Activated CD4-positive, alpha-beta T cell treated with anti-CD3 and anti-CD28 coated beads for 36 hours (primary cell): ENCODE measurements around the gene PNPLA6. TPM values are rescaled to one million over a fixed set of nuclear protein-coding genes. Genes with fewer than 3 reads are reported as not detected.

ENCODE experiments used
- ATAC-seq: fragments of 200-7000 bp; cut with Tn5 transposase; one replicate; pipeline ENCODE4 v1.10.0; 2021; ENCODE audit warnings: mild to moderate bottlenecking, moderate library complexity
- CTCF ChIA-PET: fragments of 350-600 bp; sonication (Branson Sonifier 250); formaldehyde crosslinking; loops from one replicate; lab custom pipeline; 2021; ENCODE audit warnings: antibody characterized with exemption; lab: Charles Lee
- POLR2A ChIA-PET: fragments of 350-600 bp; sonication (Branson Sonifier 250); formaldehyde crosslinking; loops from one replicate; lab custom pipeline; 2021; ENCODE audit warnings: antibody characterized with exemption, inconsistent platforms; lab: Charles Lee
- DNase-seq: peaks from one replicate; pipeline ENCODE4 v3.0.0-alpha.2; 2020
- H3K27ac Mint-ChIP-seq: one replicate; pipeline ENCODE4 v1.8.0; 2021; ENCODE audit warnings: mixed read lengths
- H3K27me3 Mint-ChIP-seq: one replicate; pipeline ENCODE4 v1.8.0; 2021; ENCODE audit warnings: mixed read lengths
- H3K36me3 Mint-ChIP-seq: one replicate; pipeline ENCODE4 v1.8.0; 2021; ENCODE audit warnings: low read depth, mixed read lengths
- H3K4me1 Mint-ChIP-seq: one replicate; pipeline ENCODE4 v1.8.0; 2021; ENCODE audit warnings: mixed read lengths
- H3K4me3 Mint-ChIP-seq: one replicate; pipeline ENCODE4 v1.8.0; 2021; ENCODE audit warnings: mild to moderate bottlenecking, moderate library complexity, mixed read lengths
- H3K9me3 Mint-ChIP-seq: one replicate; pipeline ENCODE4 v1.8.0; 2021; ENCODE audit warnings: low read depth, mixed read lengths
- intact Hi-C, 2 experiments: fragments of 100-400 bp; cut with DNase I in 1 of 2; cut with micrococcal nuclease in 1 of 2; formaldehyde crosslinking; loops; one replicate each; pipeline versions ENCODE4 v1.14.2 to v1.15.1; 2022 to 2024; cut with DNase I, micrococcal nuclease
- total RNA-seq, 2 experiments: library from RNA; stranded (reverse); gene quantifications; one replicate each; pipeline ENCODE4 v1.2.3, GENCODE V29; 2021

Gene PNPLA6
- total RNA-seq, 2 experiments from 2014 or later = 82.2 to 108 TPM

GRCh38 chr19:7524992-7525739 lies 10.4 kb upstream of the PNPLA6 start:
- Mint-ChIP-seq H3K4me1 (peaks cover 11% of the 10 kb centered on the region), H3K27ac (no peak overlapping the region), H3K27me3 (no peaks in the 10 kb centered on the region), H3K4me3 (no peak overlapping the region), H3K9me3 (no peaks in the 10 kb centered on the region), H3K36me3 (peaks cover 5% of the 10 kb centered on the region)
- CTCF ChIA-PET = interaction anchor here (0.6 kb wide), 1 partner anchor 347 kb away, joined by 7 read pairs; no protein-coding TSS in a partner anchor
- intact Hi-C loops = no loop called here
- ATAC-seq (no peak), DNase-seq (no peak)
- POLR2A ChIA-PET = interaction anchor here (0.6 kb wide), 1 partner anchor 423 kb away, joined by 3 read pairs; no protein-coding TSS in a partner anchor

- no peak overlapping the region for H3K4me3 Mint-ChIP-seq
- POLR2A ChIA-PET = no interaction called here
- no peak for DNase-seq
- H3K27ac Mint-ChIP-seq = no peak overlapping the region
- ATAC-seq = no peak
- H3K4me1 Mint-ChIP-seq = peaks cover 11% of the 10 kb centered on the region
- H3K9me3 Mint-ChIP-seq = no peaks in the 10 kb centered on the region
- intact Hi-C loops = no loop called here
- H3K27me3 Mint-ChIP-seq = no peaks in the 10 kb centered on the region
- CTCF ChIA-PET = interaction anchor here (0.6 to 0.7 kb wide), 2 partner anchors 181 to 346 kb away, joined by 4 to 7 read pairs; no protein-coding TSS in a partner anchor
- peaks cover 8% of the 10 kb centered on the region for H3K36me3 Mint-ChIP-seq
These were observed 9.2 kb upstream of the PNPLA6 start for GRCh38 chr19:7526059-7526929.

GRCh38 chr19:7527516-7528191 lies 7.9 kb upstream of the PNPLA6 start:
- ChIA-PET CTCF (no interaction called here), POLR2A (no interaction called here)
- no peak for ATAC-seq
- Mint-ChIP-seq H3K4me1 (peaks cover 3% of the 10 kb centered on the region), H3K27me3 (no peaks in the 10 kb centered on the region), H3K27ac (no peak overlapping the region), H3K36me3 (peaks cover 10% of the 10 kb centered on the region), H3K4me3 (no peak overlapping the region), H3K9me3 (no peaks in the 10 kb centered on the region)
- no peak for DNase-seq
- intact Hi-C loops = no loop called here

- POLR2A ChIA-PET = no interaction called here
These were observed 7.4 kb upstream of the PNPLA6 start for GRCh38 chr19:7528192-7528519.

GRCh38 chr19:7528522-7529245 lies 6.8 kb upstream of the PNPLA6 start:
- ChIA-PET CTCF (no interaction called here), POLR2A (no interaction called here)
- no peaks in the 10 kb centered on the region for H3K27me3 Mint-ChIP-seq
- H3K36me3 Mint-ChIP-seq = peaks cover 10% of the 10 kb centered on the region
- H3K27ac Mint-ChIP-seq = no peak overlapping the region
- no peaks in the 10 kb centered on the region for H3K9me3 Mint-ChIP-seq
- ATAC-seq = no peak
- intact Hi-C loops = no loop called here
- peaks cover 5% of the 10 kb centered on the region for H3K4me1 Mint-ChIP-seq
- DNase-seq = no peak
- no peak overlapping the region for H3K4me3 Mint-ChIP-seq

More at GRCh38 chr19:7528192-7528519, 7.4 kb upstream of the PNPLA6 start:
- no peak overlapping the region for H3K4me3 Mint-ChIP-seq
- H3K36me3 Mint-ChIP-seq = peaks cover 10% of the 10 kb centered on the region
- H3K9me3 Mint-ChIP-seq = no peaks in the 10 kb centered on the region
- CTCF ChIA-PET = no interaction called here
- peaks cover 6% of the 10 kb centered on the region for H3K4me1 Mint-ChIP-seq
- ATAC-seq (no peak), DNase-seq (no peak)
- H3K27me3 Mint-ChIP-seq = no peaks in the 10 kb centered on the region
- no peak overlapping the region for H3K27ac Mint-ChIP-seq
- intact Hi-C loops = no loop called here

- Mint-ChIP-seq H3K27ac (no peak overlapping the region), H3K4me3 (no peak overlapping the region), H3K36me3 (peaks cover 10% of the 10 kb centered on the region), H3K27me3 (no peaks in the 10 kb centered on the region), H3K9me3 (no peaks in the 10 kb centered on the region), H3K4me1 (peaks cover 8% of the 10 kb centered on the region)
- ATAC-seq (no peak), DNase-seq (no peak)
- ChIA-PET POLR2A (no interaction called here), CTCF (no interaction called here)
- intact Hi-C loops = no loop called here
These were observed 6.3 kb upstream of the PNPLA6 start for GRCh38 chr19:7529246-7529600.

- Mint-ChIP-seq H3K27ac (no peak overlapping the region), H3K27me3 (no peaks in the 10 kb centered on the region), H3K4me1 (peaks cover 9% of the 10 kb centered on the region), H3K36me3 (peaks cover 10% of the 10 kb centered on the region), H3K9me3 (no peaks in the 10 kb centered on the region), H3K4me3 (no peak overlapping the region)
- intact Hi-C loops = loop anchor here (10.0 kb wide), 2 partner anchors 175 to 1165 kb away; partner anchors contain the start of gene CLPP (in 1 of the 2)
- no peak for ATAC-seq
- no peak for DNase-seq
- ChIA-PET CTCF (no interaction called here), POLR2A (interaction anchor here (0.7 kb wide), 1 partner anchor 587 kb away, joined by 5 read pairs; no protein-coding TSS in a partner anchor)
These were observed 5.7 kb upstream of the PNPLA6 start for GRCh38 chr19:7529610-7530490.

GRCh38 chr19:7533281-7533885 lies 2.1 kb upstream of the PNPLA6 start:
- DNase-seq = no peak
- H3K4me3 Mint-ChIP-seq = peak overlapping the region; percentile 91
- ChIA-PET POLR2A (no interaction called here), CTCF (interaction anchor here (0.9 to 1.2 kb wide), 2 partner anchors 36 to 183 kb away, joined by 3 to 4 read pairs; a partner anchor contains a TSS)
- peak overlapping the region; percentile 67 for H3K27ac Mint-ChIP-seq
- peaks cover 20% of the 10 kb centered on the region for H3K4me1 Mint-ChIP-seq
- no peaks in the 10 kb centered on the region for H3K27me3 Mint-ChIP-seq
- intact Hi-C loops = loop anchor here (10.0 kb wide), 2 partner anchors 179 to 1169 kb away; partner anchors contain the start of gene CLPP (in 1 of the 2)
- H3K36me3 Mint-ChIP-seq = peaks cover 10% of the 10 kb centered on the region
- no peak for ATAC-seq
- no peaks in the 10 kb centered on the region for H3K9me3 Mint-ChIP-seq

- intact Hi-C loops = loop anchor here (1.0 to 10.0 kb wide), 7 partner anchors 12 to 1169 kb away; partner anchors contain the start of genes MCOLN1 (in 2 of the 2), CLPP (in 1 of the 2) and GPR108 (in 1 of the 2)
- peaks cover 10% of the 10 kb centered on the region for H3K36me3 Mint-ChIP-seq
- peaks cover 20% of the 10 kb centered on the region for H3K4me1 Mint-ChIP-seq
- DNase-seq = peak; percentile 91
- no peaks in the 10 kb centered on the region for H3K9me3 Mint-ChIP-seq
- peak; percentile 49 for ATAC-seq
- POLR2A ChIA-PET = interaction anchor here (0.9 kb wide), 1 partner anchor 13 kb away, joined by 3 read pairs; no protein-coding TSS in a partner anchor
- CTCF ChIA-PET = interaction anchor here (1.1 to 2.2 kb wide), 3 partner anchors 34 to 184 kb away, joined by 3 to 6 read pairs (median 3); partner anchors contain the start of gene TRAPPC5
- peak overlapping the region; percentile 91 for H3K4me3 Mint-ChIP-seq
- peak overlapping the region; percentile 84 for H3K27ac Mint-ChIP-seq
- no peaks in the 10 kb centered on the region for H3K27me3 Mint-ChIP-seq
These were observed 1.5 kb upstream of the PNPLA6 start for GRCh38 chr19:7533925-7534480.
